PC-9 (cell line): ENCODE results near the gene CIRBP.

Experiments
- EZH2 ChIP-seq: fragments of 200-600 bp; sonication (generic); IDR thresholded peaks from 2 replicates; pipeline ENCODE4 v1.8.0; 2017; ENCODE audit warnings: antibody characterized with exemption, low read depth
- TF ChIP-seq, protein P1 (sequence below): fragments of 200-600 bp; sonication (generic); conservative IDR thresholded peaks from 2 replicates; pipeline ENCODE4 v1.6.1; 2017; ENCODE audit warnings: mixed run types, antibody characterized with exemption, mild to moderate bottlenecking, moderate library complexity

DNA sequence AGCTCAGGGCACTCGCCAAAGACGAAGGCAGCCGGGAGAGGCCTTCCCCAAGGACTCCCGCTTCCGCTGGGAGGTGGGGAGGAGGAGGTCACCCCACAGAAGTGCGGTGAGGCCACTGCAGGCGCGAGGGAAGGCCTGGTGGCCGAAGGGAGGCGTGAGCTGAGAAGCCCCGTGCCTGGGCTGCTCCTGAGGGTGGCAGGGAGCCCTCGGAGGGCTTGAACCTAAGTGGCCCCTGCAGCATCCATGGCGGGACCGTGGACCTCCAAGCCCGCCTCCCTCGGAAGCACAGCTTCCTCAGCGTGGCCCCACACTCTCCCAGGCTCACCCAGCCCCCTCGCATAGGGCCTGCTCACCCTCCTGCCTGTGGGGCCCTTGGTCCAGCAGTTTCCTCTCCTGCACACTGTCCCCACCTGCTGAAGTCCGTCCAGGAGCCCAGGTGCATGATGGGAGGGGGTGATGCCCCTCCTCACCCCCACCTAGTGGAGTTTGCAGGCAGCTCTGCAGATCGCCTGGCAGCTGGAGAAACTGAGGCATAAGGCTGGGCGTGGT lies 42.5 kb downstream of the CIRBP start:
- TF ChIP-seq, protein P1, sequence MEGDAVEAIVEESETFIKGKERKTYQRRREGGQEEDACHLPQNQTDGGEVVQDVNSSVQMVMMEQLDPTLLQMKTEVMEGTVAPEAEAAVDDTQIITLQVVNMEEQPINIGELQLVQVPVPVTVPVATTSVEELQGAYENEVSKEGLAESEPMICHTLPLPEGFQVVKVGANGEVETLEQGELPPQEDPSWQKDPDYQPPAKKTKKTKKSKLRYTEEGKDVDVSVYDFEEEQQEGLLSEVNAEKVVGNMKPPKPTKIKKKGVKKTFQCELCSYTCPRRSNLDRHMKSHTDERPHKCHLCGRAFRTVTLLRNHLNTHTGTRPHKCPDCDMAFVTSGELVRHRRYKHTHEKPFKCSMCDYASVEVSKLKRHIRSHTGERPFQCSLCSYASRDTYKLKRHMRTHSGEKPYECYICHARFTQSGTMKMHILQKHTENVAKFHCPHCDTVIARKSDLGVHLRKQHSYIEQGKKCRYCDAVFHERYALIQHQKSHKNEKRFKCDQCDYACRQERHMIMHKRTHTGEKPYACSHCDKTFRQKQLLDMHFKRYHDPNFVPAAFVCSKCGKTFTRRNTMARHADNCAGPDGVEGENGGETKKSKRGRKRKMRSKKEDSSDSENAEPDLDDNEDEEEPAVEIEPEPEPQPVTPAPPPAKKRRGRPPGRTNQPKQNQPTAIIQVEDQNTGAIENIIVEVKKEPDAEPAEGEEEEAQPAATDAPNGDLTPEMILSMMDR = no peak
- no peak for TF ChIP-seq EZH2
